ENCODE measurements around the gene SULT1C2.

GRCh38 chr2:108271691-108272253 is 16.9 kb upstream of the SULT1C2 start:
- TF ChIP-seq EZH2 (IDR thresholded peaks at IDR 0.05; ENCODE audit: low read depth), result no peak
- TF ChIP-seq, protein P1, sequence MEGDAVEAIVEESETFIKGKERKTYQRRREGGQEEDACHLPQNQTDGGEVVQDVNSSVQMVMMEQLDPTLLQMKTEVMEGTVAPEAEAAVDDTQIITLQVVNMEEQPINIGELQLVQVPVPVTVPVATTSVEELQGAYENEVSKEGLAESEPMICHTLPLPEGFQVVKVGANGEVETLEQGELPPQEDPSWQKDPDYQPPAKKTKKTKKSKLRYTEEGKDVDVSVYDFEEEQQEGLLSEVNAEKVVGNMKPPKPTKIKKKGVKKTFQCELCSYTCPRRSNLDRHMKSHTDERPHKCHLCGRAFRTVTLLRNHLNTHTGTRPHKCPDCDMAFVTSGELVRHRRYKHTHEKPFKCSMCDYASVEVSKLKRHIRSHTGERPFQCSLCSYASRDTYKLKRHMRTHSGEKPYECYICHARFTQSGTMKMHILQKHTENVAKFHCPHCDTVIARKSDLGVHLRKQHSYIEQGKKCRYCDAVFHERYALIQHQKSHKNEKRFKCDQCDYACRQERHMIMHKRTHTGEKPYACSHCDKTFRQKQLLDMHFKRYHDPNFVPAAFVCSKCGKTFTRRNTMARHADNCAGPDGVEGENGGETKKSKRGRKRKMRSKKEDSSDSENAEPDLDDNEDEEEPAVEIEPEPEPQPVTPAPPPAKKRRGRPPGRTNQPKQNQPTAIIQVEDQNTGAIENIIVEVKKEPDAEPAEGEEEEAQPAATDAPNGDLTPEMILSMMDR (conservative IDR thresholded peaks at IDR 0.05), result no peak

All from PC-9 (cell line).